Duodenal mucosa (tissue), 2 donors: ENCODE data around the gene NMT2.
"Not testable (repeated sequence)": the region's sequence is repeated elsewhere in the genome, so short reads cannot be mapped to it uniquely, and the experiment has no call there.

Experiments
- H3K27ac ChIP-seq: one replicate; pipeline ENCODE4 v1.7.0; 2013; ENCODE audit warnings: low read depth, low read length
- H3K27me3 ChIP-seq, 2 donors: one replicate each; pipeline ENCODE4 v1.7.0; 2013; ENCODE audit warnings: low read length in 2 of 2, control low read depth in 1 of 2; ENCODE audit not compliant: insufficient read depth in 2 of 2, control insufficient read depth in 1 of 2
- H3K36me3 ChIP-seq, 2 donors: one replicate each; pipeline ENCODE4 v1.7.0; 2013; ENCODE audit warnings: low read length in 2 of 2, control low read depth in 1 of 2; ENCODE audit not compliant: insufficient read depth in 2 of 2, control insufficient read depth in 1 of 2
- H3K4me1 ChIP-seq, 2 donors: one replicate each; pipeline ENCODE4 v1.7.0; 2013; ENCODE audit warnings: low read length in 2 of 2, control low read depth in 1 of 2; ENCODE audit not compliant: insufficient read depth in 2 of 2, control insufficient read depth in 1 of 2
- H3K4me3 ChIP-seq, 2 donors: one replicate each; pipeline ENCODE4 v1.7.0; 2013; ENCODE audit warnings: low read length in 2 of 2, low read depth in 1 of 2
- H3K9ac ChIP-seq, 2 donors: one replicate each; pipeline ENCODE4 v1.7.0; 2013; ENCODE audit warnings: low read length in 2 of 2, low read depth in 1 of 2
- H3K9me3 ChIP-seq, 2 donors: one replicate each; pipeline ENCODE4 v1.7.0; 2013; ENCODE audit warnings: low read length in 2 of 2, control low read depth in 1 of 2; ENCODE audit not compliant: control insufficient read depth in 1 of 2

The NMT2 gene

DNA sequence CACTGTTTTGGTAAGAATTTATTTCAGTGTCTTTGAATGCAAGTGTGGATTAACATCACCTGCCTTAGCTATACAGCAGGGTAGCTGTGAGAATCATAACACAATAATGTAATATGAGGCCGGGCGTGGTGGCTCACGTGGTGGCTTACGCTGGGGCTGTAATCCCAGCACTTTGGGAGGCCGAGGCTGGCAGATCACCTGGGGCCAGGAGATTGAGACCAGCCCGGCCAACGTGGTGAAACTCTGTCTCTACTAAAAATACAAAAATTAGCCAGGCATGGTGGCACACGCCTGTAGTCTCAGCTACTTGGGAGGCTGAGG is 33.8 kb upstream of the NMT2 start:
- H3K9me3 ChIP-seq, H3K27ac ChIP-seq, H3K27me3 ChIP-seq, H3K4me1 ChIP-seq, H3K4me3 ChIP-seq, H3K36me3 ChIP-seq, H3K9ac ChIP-seq: not testable (repeated sequence)

DNA sequence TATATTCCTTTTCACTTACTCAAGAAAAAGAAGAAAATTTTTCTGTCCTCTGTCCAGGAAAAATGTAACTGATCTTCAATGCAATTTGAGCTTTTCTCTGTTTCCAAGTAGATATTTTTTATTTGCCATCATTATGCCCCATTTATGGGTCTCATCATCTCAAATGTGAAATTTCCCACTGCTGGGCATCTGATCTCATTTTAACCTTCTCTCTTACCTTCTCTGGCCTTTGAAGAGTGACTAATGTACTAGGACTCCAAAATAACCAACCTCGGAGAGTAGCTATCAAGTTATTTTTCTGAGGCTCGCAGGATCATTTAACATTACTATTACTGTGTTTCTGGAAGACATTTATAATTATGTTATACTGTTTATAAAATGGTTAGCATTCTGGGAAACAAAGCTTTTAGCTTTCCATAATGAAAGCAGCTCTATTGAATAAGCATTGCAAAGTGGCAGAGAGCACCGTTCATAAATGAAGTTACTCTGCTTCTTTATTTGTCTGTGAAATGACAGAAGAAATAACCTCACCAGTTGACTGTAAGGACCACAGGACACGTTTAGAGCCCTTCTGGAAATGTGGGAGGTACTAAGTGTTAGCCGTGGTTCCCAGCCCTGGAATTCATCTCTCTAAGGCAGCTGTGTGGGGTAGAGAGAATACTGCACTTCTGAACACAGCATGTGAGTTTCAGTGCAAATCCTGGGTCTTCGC is 33.3 kb upstream of the NMT2 start:
- Histone ChIP-seq H3K9me3 (no peaks in the 10 kb centered on the region), H3K36me3 (no peaks in the 10 kb centered on the region), H3K4me1 (no peaks in the 10 kb centered on the region), H3K27ac (no peak overlapping the region), H3K4me3 (no peak overlapping the region), H3K9ac (no peak overlapping the region), H3K27me3 (no peaks in the 10 kb centered on the region)

DNA sequence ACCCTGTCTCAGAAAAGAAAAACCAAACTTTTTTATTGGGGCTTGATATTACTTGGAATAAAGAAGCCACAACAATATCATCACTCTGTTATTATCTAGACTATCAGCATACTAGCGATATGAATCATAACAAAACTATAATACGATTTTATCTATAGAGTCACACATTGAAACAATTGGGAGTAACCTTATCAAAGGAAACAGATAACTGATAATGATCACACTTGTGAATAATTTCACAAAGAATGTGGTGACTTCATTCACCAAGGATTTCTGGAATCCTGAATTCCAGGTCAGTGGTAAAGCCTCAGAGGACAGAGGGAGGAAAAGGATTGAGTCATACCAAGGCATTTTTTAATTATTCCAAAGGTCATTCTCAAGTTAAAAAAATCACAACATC is 32.1 kb upstream of the NMT2 start:
- Histone ChIP-seq H3K4me1 (no peaks in the 10 kb centered on the region), H3K27me3 (no peaks in the 10 kb centered on the region), H3K4me3 (no peak overlapping the region), H3K9me3 (no peaks in the 10 kb centered on the region), H3K9ac (no peak overlapping the region), H3K36me3 (no peaks in the 10 kb centered on the region), H3K27ac (no peak overlapping the region)

DNA sequence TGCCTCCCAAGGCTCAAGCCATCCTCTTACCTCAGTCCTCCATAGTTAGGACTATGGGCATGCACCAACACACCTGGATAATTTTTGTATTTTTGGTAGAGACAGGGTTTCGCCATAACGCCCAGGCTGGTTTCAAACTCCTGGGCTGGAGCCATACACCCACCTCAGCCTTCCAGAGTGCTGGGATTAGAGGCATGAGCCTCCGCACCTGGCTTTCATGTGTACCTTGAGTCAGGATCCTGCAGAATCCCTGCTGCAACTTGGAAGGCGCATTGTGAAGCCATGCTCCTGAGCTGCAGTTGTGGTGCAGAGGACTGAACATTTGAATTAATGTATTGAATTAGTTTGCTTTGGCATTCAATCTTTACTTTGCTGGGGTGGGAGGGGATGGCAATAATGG is 29.4 kb upstream of the NMT2 start:
- H3K4me3 ChIP-seq, result no peak overlapping the region
- no peak overlapping the region for H3K27ac ChIP-seq
- H3K27me3 ChIP-seq, result no peaks in the 10 kb centered on the region
- no peaks in the 10 kb centered on the region for H3K4me1 ChIP-seq
- no peaks in the 10 kb centered on the region for H3K36me3 ChIP-seq
- no peak overlapping the region for H3K9ac ChIP-seq
- H3K9me3 ChIP-seq, result no peaks in the 10 kb centered on the region

DNA sequence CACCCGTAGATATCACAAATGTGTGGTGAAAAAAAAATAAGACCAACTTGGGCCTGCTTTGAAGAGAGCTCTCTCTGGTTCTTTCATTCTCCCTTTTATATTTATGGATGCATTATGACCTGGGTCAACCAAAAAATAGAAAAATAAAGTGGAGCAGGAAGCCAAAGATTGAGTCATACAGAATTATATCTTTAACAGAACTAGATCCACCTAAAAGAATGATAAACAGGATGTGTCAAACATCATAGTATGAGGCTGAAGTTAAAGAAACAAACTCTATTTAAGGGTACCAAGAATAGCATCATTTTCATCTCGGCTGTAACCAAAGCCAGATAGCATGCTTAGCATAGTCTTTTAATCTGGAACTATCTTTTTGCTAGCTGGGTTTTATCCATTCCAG is 28.8 kb upstream of the NMT2 start:
- no peak overlapping the region for H3K27ac ChIP-seq
- no peaks in the 10 kb centered on the region for H3K4me1 ChIP-seq
- no peak overlapping the region for H3K4me3 ChIP-seq
- H3K9ac ChIP-seq, result no peak overlapping the region
- no peaks in the 10 kb centered on the region for H3K36me3 ChIP-seq
- no peaks in the 10 kb centered on the region for H3K27me3 ChIP-seq
- H3K9me3 ChIP-seq, result no peaks in the 10 kb centered on the region

DNA sequence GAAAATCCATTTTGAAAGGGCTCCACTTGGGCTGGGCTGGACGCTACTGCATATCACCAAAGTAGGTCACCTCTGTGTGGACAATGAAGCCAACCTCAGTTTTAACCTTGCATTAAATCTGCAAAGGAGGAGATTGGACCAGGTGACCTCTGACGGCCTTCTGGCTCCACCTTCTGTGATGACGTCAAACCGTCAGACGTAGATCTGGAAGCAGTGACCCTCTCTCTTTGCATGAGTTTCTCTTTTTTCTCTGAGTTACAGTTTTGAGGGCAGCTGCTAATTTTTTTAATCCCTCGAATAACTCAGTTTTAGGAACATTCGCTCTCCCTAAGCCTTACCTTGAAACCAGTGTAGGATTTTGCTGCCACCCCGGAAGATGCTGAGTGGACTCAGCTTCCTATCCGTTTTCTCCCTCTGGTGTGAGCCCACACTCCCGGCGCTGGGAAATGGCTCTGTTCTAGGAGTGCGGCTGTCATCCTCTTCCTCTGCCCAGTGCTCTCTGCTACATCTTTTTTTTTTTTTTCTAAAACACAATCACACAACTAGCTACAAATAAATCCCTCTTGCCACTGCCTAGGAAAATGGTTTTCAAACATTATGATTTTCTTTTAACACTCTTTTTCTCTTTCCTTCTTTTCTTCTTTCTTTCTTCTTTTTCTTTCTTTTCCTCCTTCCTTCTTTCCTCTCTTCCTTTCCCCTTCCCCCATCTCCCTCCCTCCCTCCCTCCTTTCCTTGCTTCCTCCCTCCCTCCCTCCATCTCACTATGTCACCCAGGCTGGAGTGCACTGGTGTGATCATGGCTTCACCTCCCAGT is 27.7 kb upstream of the NMT2 start:
- H3K36me3 ChIP-seq, result no peaks in the 10 kb centered on the region
- H3K27me3 ChIP-seq, result no peaks in the 10 kb centered on the region
- H3K27ac ChIP-seq, result no peak overlapping the region
- no peaks in the 10 kb centered on the region for H3K4me1 ChIP-seq
- no peaks in the 10 kb centered on the region for H3K9me3 ChIP-seq
- H3K9ac ChIP-seq, result no peak overlapping the region
- peak overlapping the region in 1 of 2 donors; percentile 45 for H3K4me3 ChIP-seq

DNA sequence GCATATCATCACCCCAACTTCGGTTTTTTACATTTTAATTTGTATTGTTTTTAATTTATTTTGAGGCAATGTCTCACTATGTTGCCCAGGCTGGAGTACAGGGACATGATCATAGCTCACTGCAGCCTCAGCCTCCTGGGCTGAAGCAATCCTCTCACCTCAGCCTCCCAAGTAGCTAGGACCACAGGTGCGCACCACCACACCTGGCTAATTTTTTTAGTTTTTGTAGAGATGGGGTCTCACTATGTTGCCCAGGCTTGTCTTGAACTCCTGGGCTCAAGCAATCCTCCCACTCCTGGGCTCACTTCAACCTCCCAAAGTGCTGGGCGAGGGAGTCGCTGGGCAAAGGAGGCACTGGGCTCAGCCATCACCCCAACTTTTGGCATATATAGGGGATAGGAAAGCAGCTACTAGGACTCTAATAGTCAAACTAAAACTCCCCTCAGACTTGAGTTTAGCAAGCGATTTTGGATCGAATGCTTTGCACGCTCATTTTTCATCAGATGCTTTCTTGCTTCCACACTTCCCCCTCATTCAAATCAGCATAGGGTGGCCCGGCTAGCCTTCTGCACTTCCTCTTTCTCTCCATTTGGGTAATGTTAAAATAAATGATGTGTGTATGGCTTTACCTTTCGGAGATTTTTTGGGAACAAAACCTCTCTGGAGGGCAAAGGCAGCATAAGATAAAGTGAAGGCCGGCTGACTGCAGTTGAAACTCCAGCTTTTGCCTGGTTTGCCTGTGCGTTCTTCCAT is 20.8 kb upstream of the NMT2 start:
- Histone ChIP-seq H3K9ac (no peak overlapping the region), H3K4me3 (no peak overlapping the region), H3K4me1 (no peaks in the 10 kb centered on the region), H3K9me3 (no peaks in the 10 kb centered on the region), H3K27ac (no peak overlapping the region), H3K36me3 (no peaks in the 10 kb centered on the region), H3K27me3 (no peaks in the 10 kb centered on the region)

DNA sequence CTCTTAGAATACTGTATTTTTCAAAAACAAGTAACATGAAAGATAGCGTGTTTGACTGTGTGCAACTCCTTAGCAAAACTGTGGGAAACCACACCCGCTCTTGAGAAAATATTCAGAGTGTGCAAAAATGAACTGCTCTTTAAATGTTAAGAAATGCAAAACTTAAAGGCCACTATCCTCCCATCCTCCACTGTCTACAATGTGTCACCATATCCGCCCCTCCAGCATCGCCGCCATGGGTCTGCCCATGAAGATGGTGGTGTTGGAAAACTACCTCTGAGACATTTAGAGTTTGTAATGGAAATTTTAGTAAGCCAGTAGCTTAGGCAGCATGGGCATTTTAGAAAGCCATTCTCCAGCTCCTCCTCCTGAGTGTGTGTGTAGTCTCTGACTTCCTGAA is 20.1 kb upstream of the NMT2 start:
- Histone ChIP-seq H3K4me1 (no peaks in the 10 kb centered on the region), H3K4me3 (no peak overlapping the region), H3K9me3 (no peaks in the 10 kb centered on the region), H3K9ac (no peak overlapping the region), H3K27me3 (no peaks in the 10 kb centered on the region), H3K36me3 (no peaks in the 10 kb centered on the region), H3K27ac (no peak overlapping the region)

DNA sequence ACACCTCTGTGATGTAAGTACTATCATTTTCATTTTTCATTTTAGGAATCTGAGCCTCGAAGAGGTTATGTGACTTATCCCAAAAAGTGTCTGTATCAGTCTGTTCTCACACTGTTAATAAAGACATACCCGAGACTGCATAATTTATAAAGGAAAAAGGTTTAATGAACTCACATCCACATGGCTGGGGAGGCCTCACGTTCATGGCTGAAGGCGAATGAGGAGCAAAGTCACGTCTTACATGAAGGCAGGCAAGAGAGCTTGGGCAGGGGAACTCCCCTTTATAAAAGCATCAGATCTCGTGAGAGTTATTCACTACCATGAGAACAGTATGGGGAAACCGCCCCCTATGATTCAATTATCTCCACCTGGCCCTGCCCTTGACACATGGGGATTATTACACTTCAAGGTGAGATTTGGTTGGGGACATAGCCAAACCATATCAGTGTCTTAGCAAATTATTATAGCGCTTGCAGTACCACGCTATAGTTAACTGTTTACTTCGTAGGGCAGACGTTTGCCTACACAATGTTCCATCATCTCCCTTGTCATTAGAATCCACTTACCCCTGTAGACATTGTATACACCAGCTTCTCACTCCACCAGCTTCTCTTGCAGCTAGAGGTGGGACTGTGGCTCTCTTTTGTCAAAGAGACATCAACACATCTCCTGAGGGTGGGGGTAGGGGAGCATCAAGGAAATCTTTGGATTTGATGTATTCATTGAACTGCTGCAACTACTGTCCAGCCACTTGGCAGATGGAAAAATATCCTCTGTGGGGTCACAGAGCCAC is 15.4 kb upstream of the NMT2 start:
- H3K27ac ChIP-seq, result no peak overlapping the region
- H3K4me1 ChIP-seq, result no peaks in the 10 kb centered on the region
- no peaks in the 10 kb centered on the region for H3K27me3 ChIP-seq
- no peaks in the 10 kb centered on the region for H3K9me3 ChIP-seq
- no peaks in the 10 kb centered on the region for H3K36me3 ChIP-seq
- H3K4me3 ChIP-seq, result no peak overlapping the region
- no peak overlapping the region for H3K9ac ChIP-seq
